GM19043 (cell line): ENCODE measurements around the gene GPR65.

Source experiments
- ATAC-seq: cut with Tn5 transposase; IDR thresholded peaks from one replicate; pipeline ENCODE4 v1.9.1; 2021; ENCODE audit warnings: low read depth; ENCODE audit not compliant: unreplicated experiment

GPR65 gene, protein sequence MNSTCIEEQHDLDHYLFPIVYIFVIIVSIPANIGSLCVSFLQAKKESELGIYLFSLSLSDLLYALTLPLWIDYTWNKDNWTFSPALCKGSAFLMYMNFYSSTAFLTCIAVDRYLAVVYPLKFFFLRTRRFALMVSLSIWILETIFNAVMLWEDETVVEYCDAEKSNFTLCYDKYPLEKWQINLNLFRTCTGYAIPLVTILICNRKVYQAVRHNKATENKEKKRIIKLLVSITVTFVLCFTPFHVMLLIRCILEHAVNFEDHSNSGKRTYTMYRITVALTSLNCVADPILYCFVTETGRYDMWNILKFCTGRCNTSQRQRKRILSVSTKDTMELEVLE

GRCh38 chr14:88005050-88005481 is at the start of gene GPR65:
GPR65 (plus strand) TSS chr14:88005135; CDS start chr14:88010848, 5,713 bp downstream.
- ATAC-seq: peak; percentile 58

DNA sequence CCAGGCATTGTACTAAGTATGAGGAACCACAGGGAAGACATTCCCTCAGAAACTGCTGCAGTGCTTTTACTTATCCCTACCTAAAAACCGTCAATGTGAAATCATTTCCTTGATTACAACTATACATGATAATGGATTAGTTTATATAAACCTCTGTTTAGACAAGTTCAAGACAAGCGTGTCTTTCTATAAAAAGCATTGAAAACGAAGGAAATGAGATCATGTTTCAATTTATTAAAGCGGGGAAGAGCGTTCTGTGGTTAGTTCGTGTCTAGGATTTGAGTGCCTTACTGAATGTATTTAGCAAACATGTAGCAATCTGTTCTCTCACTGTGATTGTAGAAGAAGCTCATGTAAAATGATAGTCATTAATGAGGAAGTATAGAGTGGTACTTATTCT is 49.4 kb upstream of the GPR65 start:
- ATAC-seq: no peak

- ATAC-seq: no peak
These were observed 44.7 kb upstream of the GPR65 start for GRCh38 chr14:87960013-87960787.

- ATAC-seq: no peak
These were observed 43.7 kb upstream of the GPR65 start for GRCh38 chr14:87961246-87961645.

DNA sequence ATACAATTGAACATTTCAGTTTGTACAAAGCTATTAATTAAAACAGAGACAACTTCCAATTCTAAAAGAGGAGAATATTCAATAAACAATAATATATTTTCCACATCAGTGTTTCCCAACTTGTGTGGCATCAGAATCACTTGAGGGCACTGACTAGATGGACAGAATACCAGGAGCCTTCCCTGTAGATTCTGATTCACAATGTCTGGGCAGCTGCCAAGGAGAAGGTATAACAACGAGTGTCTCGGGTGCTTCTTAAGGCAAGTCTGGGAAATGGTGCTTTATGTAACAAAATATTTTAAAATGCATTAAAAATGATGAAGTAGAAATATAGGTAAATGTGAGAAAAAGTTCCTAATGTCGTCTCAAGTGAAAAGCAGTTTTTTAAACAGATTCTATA is 38.1 kb upstream of the GPR65 start:
- ATAC-seq: no peak

- ATAC-seq: no peak
These were observed 37.4 kb upstream of the GPR65 start for GRCh38 chr14:87967496-87967895.

DNA sequence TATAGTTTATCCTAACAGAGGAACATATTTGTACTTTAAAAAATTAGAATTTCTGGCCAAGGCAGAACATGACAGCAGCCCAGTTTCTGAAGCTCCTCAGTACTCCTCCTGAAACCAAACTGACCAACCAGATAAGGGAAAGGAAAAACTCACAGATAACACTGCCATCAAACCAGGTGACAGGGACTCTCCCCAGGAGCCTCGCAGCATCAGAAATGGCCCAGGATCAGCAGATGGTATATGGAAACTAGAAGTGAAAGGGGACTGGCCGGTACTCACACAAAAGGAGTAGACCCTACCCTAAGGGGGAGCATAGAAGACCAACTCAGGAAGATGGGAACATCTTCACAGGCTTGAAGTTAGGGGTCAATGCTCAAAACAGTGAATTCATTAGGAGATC is 33.9 kb upstream of the GPR65 start:
- ATAC-seq: peak; percentile 77

DNA sequence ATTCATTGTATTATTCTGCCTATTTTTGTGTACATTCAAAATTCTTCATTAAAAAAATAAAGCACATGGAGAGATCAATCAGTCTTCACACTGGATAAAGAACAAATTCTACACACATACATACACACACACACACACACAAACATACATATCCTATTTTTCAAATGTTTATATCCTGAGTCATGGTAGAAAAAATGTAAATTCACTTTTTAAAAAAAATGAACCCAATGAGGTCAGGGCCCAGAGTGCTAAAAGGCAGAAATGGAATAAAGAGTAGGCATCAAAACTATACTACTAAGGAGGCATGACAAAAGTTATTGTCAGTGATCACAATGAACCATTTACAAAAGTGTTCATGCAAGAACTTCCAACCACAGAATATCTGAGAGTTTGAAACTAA is 29.3 kb upstream of the GPR65 start:
- no peak for ATAC-seq

GRCh38 chr14:87979689-87980088 is 25.2 kb upstream of the GPR65 start:
- ATAC-seq: no peak

- no peak for ATAC-seq
These were observed 15.5 kb upstream of the GPR65 start for GRCh38 chr14:87989221-87989955.

GRCh38 chr14:87989956-87990299 is 15.0 kb upstream of the GPR65 start:
- ATAC-seq: no peak

- no peak for ATAC-seq
These were observed 14.3 kb upstream of the GPR65 start for GRCh38 chr14:87990682-87991081.

DNA sequence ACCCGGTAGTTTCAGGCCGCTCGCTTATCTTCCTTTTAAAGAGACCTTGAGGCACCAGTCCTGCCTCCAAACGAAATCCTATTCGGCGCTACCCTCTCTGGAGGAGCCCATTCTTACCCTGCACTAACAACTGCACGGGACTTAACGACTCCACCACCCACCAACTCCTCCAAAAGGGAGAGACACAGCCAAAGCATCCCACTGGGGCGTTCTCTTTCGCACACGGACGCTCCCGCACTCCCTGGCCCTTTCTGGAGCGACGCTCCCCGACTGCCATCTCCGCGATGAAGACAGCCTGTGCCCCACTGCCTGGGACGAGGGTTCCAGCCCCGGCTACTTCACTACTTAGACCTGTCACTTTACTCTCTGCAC is 12.6 kb upstream of the GPR65 start:
- ATAC-seq: peak; percentile 1

DNA sequence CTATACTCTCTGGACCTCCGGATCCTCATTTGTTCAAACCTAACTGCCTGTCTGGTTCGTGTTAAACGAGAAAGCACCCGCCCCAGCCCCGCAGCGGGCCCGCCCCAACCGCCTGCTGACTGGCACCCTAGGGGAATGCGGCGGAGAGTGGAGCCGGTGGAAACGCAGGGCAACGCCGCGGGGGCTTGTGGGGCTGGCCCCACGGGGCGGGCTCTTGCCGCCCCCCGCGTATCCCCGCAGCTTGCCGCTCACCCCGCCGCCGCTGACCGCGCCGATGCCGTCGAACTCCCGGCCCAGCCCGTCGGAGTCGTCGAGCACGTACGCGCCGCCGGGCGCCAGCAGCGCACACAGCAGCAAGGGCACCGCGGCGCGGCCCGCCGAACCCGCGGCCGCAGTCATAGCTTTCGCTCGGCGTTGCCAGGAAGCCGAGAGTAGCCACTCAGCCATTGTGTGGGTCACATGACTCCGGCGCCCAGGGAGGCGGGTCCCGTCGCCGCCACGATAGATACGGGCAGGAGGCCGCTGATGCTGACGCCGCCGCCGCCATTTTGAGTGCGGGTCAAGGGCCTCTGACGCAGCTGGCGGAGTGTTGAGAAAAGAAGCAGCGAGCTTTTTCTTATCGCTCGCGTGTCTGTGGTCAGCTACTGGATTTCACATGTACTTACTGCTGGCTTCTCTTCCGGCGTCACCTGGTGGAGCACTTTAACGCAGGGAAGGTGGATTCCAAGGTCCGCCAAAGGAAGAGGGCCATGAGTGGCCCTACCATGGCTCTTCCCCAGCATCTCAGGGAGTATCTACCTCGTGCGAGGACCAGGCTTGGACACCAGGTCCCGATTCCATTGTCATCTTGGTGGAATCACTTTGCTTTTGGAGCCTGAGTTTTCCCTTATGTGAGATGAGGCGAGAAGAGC is 12.0 kb upstream of the GPR65 start, which contains the start of gene GALC:
GALC (minus strand) TSS at position 465 of the 911 bp plus-strand sequence; CDS start at position 447, 18 bp downstream.
- peak; percentile 88 for ATAC-seq

- peak; percentile 25 for ATAC-seq
These were observed 10.0 kb upstream of the GPR65 start for GRCh38 chr14:87994974-87995373.

GRCh38 chr14:87995500-87996290 is 9.2 kb upstream of the GPR65 start:
- no peak for ATAC-seq

- no peak for ATAC-seq
These were observed 8.7 kb upstream of the GPR65 start for GRCh38 chr14:87996291-87996592.

- no peak for ATAC-seq
These were observed 6.5 kb upstream of the GPR65 start for GRCh38 chr14:87998482-87998881.

GRCh38 chr14:87999277-87999676 is 5.7 kb upstream of the GPR65 start:
- no peak for ATAC-seq
